AG04450 (cell line): ENCODE results near the gene CLHC1. TPM values are rescaled to one million over a fixed set of nuclear protein-coding genes. Genes with fewer than 3 reads are reported as not detected.
"Not testable (repeated sequence)": the region's sequence is repeated elsewhere in the genome, so short reads cannot be mapped to it uniquely, and the experiment has no call there.

Experiments
- CTCF ChIA-PET: fragments of 300-600, 350-600 bp; formaldehyde crosslinking; extraction: SDS; loops from one replicate; lab custom pipeline; 2022; ENCODE audit warnings: antibody characterized with exemption, inconsistent platforms; lab: Charles Lee
- POLR2A ChIA-PET: fragments of 350-600 bp; formaldehyde crosslinking; extraction: SDS; loops from one replicate; lab custom pipeline; 2021; ENCODE audit warnings: antibody characterized with exemption, inconsistent platforms; lab: Yijun Ruan, JAX
- DNase-seq: peaks from one replicate; pipeline ENCODE4 v3.0.0-alpha.2; 2011; ENCODE audit warnings: low read depth, low spot score
- H3K27ac ChIP-seq: one replicate; pipeline ENCODE4 v1.5.1; 2012; ENCODE audit warnings: low read depth, low read length, control low read depth
- H3K27me3 ChIP-seq: one replicate; pipeline ENCODE4 v1.6.0; 2012; ENCODE audit warnings: low read length; ENCODE audit not compliant: control insufficient read depth, insufficient read depth
- H3K4me3 ChIP-seq: 2 replicates; pipeline ENCODE4 v1.5.1; 2011; ENCODE audit warnings: mild to moderate bottlenecking, low read depth, low read length, control low read depth
- H3K9me3 ChIP-seq: 2 replicates; pipeline ENCODE4 v1.5.1; 2012; ENCODE audit warnings: low read length; ENCODE audit not compliant: control insufficient read depth, insufficient read depth
- polyA plus RNA-seq: library from polyadenylated mRNA; depleted of rRNA; stranded (reverse); fragments of >200 nt; gene quantifications from 2 replicates; pipeline ENCODE4 v1.2.3, GENCODE V29; 2011
- TF ChIP-seq, protein P1 (sequence below): IDR thresholded peaks from 2 replicates; pipeline ENCODE4 v1.5.1; 2011; ENCODE audit warnings: low read depth, low read length, control low read depth, inconsistent platforms

Gene CLHC1
- polyA plus RNA-seq, 1 experiment = 14.4 TPM

DNA sequence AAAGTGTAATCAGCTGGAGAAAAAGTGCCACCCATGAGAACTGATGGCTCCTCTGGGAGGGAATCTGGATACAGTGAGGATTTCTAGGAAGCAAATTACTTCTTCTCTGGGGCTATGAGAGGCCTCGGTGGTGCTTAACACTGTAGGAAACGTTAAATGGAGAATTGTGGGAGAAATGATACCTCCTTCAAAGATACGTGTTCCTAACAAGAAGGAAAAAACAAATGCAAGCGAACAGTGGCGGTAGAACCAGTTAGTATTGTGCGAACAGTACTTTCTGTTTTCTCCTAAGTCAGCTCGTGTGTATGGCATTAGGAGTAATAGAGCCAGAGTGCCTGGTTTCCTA is 37.5 kb upstream of the CLHC1 start:
- Histone ChIP-seq H3K27me3 (no peaks in the 10 kb centered on the region), H3K4me3 (peak overlapping the region; percentile 93), H3K9me3 (no peaks in the 10 kb centered on the region), H3K27ac (no peak overlapping the region)
- CTCF ChIA-PET = no interaction called here
- POLR2A ChIA-PET = interaction anchor here (0.9 kb wide), 1 partner anchor 219 kb away, joined by 4 read pairs; the partner anchor contains the start of gene RTN4
- TF ChIP-seq, protein P1, sequence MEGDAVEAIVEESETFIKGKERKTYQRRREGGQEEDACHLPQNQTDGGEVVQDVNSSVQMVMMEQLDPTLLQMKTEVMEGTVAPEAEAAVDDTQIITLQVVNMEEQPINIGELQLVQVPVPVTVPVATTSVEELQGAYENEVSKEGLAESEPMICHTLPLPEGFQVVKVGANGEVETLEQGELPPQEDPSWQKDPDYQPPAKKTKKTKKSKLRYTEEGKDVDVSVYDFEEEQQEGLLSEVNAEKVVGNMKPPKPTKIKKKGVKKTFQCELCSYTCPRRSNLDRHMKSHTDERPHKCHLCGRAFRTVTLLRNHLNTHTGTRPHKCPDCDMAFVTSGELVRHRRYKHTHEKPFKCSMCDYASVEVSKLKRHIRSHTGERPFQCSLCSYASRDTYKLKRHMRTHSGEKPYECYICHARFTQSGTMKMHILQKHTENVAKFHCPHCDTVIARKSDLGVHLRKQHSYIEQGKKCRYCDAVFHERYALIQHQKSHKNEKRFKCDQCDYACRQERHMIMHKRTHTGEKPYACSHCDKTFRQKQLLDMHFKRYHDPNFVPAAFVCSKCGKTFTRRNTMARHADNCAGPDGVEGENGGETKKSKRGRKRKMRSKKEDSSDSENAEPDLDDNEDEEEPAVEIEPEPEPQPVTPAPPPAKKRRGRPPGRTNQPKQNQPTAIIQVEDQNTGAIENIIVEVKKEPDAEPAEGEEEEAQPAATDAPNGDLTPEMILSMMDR = no peak
- no peak for DNase-seq

DNA sequence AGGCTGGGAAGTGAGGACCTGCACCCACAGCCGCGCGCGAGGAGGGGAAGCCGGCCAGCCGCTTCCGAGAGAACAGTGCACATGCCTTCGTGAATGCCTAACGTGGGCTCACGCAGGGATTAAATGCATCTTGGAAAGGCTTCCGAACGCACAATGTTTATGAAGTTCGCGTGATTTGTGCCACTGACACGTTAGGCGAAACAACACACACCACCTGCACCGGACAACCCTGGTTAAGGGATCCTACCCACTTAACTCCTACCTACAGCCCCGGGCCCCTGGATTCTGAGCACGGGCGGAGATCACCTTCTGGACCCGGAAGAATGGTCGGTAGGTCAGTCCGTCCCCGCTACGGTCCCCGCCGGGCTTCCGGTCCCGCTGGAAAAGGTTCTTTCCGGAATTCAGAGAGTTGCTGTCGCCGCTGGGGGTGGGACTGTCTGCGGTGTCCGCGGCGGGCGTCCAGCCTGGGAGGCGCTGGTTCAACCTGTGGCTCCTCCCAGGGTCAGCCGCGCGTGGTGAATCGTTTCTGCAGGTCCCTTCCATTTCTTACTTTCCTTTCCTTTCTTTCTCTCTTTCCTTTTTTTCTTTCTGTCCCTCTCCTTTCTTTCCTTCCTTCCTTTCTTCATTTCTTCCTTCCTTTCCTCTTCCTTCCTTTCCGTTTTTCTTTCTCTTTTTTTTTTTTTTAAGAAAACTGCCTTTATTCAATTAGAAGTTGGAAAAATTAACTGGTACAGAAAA is 37.0 kb upstream of the CLHC1 start, which contains the start of gene MTIF2:
Gene MTIF2 (minus strand): TSS at position 325 of the 738 bp plus-strand sequence. CDS start 5,373 bp downstream, outside the sequence.
- Histone ChIP-seq H3K27me3 (no peaks in the 10 kb centered on the region), H3K9me3 (no peaks in the 10 kb centered on the region), H3K4me3 (peak within 1 kb of the TSS; percentile 93), H3K27ac (peak within 1 kb of the TSS; percentile 57)
- TF ChIP-seq, protein P1 = no peak
- ChIA-PET CTCF (no interaction called here), POLR2A (interaction anchor here (0.9 kb wide), 1 partner anchor 218 kb away, joined by 4 read pairs; the partner anchor contains the start of gene RTN4)
- peak; percentile 77 for DNase-seq

DNA sequence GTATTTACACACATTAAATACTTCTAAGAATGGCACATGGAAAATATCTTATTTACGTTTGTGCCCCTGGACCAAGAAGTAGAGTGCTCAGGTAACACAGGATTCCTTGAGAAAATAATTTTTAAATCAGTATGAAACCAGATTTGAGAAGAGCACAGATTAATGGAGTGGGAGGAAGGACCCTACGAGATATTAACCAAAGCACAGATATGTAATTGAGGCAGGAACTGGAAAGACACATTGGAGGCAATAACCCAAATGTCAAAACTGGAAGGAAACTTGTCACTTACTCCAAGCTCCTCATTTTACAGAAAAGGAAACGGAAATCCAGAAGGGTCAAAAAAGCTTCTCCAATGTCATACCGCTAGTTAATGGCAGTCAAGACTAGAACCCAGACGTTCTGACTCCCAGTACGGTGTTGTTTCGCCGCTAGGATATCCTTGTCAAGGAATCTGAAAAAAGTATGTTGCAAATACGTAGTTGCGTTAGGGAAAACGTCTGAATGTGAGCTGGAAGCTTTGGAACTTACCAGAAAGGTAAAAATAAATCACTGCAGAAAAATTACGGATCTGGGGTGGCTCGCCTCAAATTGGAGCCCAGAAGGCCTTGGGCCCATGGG is 36.3 kb upstream of the CLHC1 start:
- Histone ChIP-seq H3K4me3 (peak overlapping the region; percentile 93), H3K27ac (peak overlapping the region; percentile 57), H3K9me3 (no peaks in the 10 kb centered on the region), H3K27me3 (no peaks in the 10 kb centered on the region)
- TF ChIP-seq, protein P1 = no peak
- ChIA-PET POLR2A (no interaction called here), CTCF (no interaction called here)
- DNase-seq = no peak

DNA sequence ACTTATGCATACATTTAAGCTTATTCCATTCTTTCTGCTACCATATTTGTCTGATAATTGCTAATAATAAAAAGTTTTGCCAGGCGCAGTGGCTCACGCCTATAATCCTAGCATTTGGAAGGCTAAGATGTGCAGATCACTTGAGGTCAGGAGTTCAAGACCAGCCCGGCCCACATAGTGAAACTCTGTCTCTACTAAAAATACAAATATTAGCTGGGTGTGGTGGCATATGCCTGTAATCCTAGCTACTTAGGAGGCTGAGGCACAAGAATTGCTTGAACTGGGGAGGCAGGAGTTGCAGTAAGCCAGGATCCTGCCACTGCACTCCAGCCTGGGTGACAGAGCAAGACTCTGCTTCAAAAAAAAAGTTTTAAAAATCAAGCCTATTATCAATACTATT is 27.5 kb upstream of the CLHC1 start:
- H3K9me3 ChIP-seq, H3K4me3 ChIP-seq, H3K27me3 ChIP-seq, DNase-seq, CTCF ChIA-PET, H3K27ac ChIP-seq: not testable (repeated sequence)
- POLR2A ChIA-PET = interaction anchor here (0.8 kb wide), 1 partner anchor 225 kb away, joined by 3 read pairs; no protein-coding TSS in a partner anchor

DNA sequence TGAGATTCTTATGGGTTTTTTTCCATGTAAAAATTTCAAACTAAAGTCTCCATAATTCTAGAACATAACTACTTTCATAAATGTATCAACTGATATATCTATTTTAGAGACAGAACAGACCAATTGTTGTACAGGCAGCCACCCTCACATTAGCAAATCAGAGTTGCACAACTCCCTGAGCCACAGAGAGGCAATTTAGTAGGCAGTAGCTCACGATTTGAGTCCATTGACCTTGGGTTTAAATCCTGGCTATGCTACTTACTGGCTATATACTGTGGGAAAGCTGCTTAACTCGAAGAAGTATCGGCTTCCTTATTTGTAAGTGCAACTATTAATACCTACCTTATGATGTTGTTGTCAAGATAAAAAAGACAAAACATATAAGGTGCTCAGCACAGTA is 20.7 kb upstream of the CLHC1 start:
- Histone ChIP-seq H3K9me3 (no peaks in the 10 kb centered on the region), H3K27ac (no peak overlapping the region), H3K27me3 (no peaks in the 10 kb centered on the region), H3K4me3 (no peak overlapping the region)
- TF ChIP-seq, protein P1 = no peak
- ChIA-PET POLR2A (no interaction called here), CTCF (no interaction called here)
- DNase-seq = no peak
